ENCODE data around the gene VSTM2L. TPM values are rescaled to one million over a fixed set of nuclear protein-coding genes. Genes with fewer than 3 reads are reported as not detected.
A peak's percentile ranks its signal among the peaks of the same experiment; 100 is the strongest.

Gene VSTM2L
- total RNA-seq, 2 donors from 2014 or later = 139 to 158 TPM

DNA sequence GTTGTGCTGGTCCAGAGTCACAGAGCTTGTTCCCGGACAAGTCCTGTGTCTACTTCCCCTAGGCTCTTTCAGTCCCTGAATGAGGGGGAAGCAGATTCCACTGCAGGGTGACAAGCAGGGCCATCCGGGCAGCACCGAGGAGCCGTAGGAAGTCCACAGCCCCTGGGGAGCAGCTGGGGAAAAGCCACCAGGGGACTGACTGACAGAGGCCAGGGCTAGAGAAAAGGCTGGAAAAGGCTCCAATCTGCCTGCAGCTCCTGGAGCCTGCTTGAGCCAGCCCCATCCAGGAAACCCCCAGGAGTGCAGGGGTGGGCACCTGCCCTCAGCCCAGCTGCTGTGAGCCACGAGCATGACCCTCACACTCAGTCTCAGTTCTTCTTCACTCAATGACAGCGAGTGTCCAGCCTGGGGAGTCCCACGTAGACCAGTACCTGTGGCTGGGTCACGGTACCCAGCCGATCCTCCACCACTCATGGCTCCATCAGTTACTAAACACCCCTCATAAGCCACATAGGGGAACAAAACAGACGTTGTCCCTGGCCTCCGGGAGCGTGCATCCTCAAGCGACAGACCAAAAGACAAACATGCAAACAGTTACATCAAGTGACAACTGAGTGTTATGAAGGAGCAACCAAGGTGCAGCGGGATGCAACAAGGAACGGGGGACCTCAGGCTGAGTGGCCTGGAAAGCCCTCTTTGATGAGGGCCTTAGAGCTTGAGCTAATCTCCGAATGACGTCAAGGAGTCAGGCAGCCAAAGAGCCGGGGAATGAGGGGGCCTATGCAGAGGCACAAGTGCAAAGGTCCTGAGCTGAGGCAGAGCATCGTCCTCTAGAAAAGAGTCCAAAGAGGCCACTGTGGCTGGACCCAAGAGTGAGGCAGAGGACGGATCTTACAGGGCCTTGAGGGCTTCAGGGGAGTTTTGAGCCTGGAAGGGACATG is 24.8 kb upstream of the VSTM2L start:
- intact Hi-C loops (cut with DNase I) = no loop called here
- DNase-seq (no peak), ATAC-seq (no peak)

GRCh38 chr20:37878835-37879599 is 23.9 kb upstream of the VSTM2L start:
- no peak for DNase-seq
- ATAC-seq = no peak
- intact Hi-C loops (cut with DNase I) = no loop called here

DNA sequence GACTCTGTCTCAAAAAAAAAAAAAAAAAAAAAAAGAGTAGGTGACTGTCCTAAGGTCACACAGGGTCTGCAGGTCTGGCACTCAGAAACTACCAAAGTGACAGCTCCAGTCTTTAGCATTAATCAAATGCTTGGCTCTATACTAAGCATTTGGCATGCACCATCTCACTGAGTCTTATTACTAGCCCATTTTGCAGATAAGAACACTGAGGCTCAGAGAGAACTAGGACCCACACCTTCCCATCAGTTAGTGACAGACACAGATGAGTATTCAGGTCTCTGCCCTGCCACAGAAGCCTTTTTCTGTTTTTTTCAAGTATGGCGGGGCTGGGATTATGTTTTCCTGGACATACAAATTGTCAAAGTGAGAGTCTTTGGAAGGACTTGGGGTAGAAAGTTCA is 23.1 kb upstream of the VSTM2L start:
- ATAC-seq (no peak), DNase-seq (no peak)
- intact Hi-C loops (cut with DNase I) = no loop called here

DNA sequence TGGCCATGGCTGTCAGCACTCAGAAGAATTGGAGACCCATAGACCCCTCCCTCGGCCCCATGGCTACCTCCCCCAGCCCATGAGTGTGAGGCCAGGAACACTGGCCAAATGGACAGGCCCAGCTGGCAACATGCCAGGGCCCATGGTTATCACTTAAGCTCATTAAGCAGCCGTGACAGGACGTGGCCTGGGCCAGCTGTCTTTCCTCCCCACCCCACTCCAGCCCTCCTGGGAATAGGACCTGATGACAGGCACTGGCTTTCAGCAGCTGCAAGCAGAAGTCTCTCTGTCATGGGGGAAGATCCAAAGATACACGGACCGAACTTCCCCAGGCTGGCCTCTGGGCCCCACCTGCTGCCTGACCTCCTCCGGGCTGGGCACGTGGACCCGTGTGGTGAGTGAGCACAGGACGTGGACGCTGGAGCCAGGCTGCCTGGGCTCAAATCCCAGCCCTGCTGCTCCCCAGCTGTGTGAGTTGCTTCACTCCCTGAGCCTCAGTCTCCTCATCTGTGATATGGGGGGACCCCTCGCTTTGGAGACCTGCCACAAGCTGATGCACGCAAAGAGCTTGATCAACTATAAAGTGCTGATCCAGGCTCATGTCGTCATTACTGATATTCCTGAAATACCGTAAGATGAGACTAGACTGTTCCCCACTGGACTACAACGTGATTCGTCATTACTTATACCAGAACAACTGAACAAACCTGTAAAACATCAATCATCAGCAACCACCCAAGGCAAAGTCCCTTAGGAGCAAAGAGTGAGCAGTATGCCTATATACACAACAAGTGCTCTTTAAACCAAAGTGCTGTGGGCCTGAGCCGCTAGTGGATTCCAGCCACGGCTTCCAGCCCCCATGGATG is 22.0 kb upstream of the VSTM2L start:
- intact Hi-C loops (cut with DNase I) = no loop called here
- peak; percentile 92 to 94 for ATAC-seq
- peak; percentile 87 for DNase-seq

GRCh38 chr20:37881601-37882343 is 21.2 kb upstream of the VSTM2L start:
- no peak for ATAC-seq
- no peak for DNase-seq
- intact Hi-C loops (cut with DNase I) = no loop called here

GRCh38 chr20:37882961-37883712 is 19.8 kb upstream of the VSTM2L start:
- intact Hi-C loops (cut with DNase I) = no loop called here

DNA sequence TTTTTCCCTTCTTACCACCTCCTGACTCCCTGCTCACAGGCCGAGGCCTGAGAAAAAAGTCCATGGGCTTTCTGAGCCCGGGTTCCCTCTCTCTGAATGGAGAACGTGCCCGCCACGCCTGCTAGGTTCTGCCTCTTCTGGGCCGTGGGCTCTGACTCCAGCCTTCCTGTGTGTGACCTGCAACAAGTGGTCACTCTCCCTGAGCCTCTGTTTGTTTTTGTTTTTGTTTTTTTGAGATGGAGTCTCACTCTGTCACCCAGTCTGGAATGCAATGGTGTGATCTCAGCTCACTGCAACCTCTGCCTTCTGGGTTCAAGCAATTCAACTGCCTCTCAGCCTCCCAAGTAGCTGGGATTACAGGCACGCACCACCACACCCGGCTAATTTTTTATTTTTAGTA is 17.9 kb upstream of the VSTM2L start:
- ATAC-seq (no peak), DNase-seq (no peak)
- intact Hi-C loops (cut with DNase I) = no loop called here

More at GRCh38 chr20:37882961-37883712, 19.8 kb upstream of the VSTM2L start:
- DNase-seq = no peak
- no peak for ATAC-seq

DNA sequence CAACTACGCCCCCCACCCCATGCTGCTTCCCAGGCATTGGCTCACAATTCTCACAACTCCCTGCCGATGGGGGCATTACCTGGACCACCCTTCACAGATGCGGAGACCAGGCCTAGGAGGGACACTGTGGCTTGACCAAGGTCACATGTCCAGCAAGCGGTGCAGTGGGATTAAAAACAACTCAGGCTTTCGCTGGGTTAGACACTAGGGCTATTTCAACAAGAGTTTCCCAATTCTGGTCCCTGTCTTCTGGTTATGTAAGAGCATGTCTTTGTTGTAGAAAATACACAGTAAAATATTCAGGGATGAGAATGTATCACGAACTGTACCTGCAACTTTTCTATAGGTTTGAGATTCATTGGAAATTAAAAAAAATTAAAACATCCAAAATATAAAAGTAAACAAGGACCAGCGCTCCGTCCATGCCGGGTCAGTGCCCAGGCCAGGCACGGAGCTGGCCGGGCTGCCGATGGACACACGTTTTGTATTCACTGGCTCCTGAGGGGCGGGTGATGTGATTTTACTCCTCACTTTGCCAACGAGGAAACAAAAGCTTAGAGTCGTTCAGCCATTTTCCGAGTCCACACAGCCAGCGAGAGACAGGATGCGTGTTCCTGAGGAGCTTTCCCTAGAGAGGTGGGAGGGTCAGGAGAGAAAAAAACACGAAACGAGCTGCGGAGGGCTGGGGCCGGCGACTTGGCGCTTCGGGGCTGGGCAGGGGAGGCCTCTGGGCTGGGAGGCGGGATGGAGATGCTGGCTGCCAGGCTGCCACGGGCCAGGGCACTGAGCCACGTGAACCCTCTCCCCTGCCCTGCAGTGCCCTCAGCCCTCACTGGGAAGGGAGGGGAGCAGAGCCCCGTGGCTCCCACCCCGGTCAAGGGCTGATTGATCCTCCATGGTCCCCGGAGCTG is 17.1 kb upstream of the VSTM2L start:
- intact Hi-C loops (cut with DNase I) = no loop called here
- ATAC-seq = peak in 1 of 2 donors; percentile 28
- DNase-seq = no peak

DNA sequence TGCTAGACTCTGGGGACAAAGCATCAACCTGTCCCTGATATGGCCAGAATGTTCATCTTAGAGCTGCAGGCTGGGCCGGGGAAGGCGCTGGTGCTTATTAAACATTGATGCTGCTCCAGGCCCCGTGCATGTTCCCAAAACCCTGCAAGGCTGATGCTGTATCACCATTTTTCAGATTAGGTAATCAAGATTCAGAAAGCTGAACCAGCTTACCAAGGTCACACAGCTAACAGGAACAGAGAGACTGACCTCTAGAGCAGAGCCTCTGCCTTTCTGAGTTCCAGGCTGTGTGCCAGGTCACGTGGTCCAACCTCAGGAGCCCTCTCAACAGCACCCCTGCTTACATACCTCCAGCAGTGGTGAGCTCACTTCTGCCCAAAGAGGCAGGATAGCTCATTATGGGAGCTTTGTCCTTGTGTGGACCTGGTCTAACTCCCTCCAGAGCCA is 16.1 kb upstream of the VSTM2L start:
- DNase-seq = peak; percentile 44
- intact Hi-C loops (cut with DNase I) = no loop called here

DNA sequence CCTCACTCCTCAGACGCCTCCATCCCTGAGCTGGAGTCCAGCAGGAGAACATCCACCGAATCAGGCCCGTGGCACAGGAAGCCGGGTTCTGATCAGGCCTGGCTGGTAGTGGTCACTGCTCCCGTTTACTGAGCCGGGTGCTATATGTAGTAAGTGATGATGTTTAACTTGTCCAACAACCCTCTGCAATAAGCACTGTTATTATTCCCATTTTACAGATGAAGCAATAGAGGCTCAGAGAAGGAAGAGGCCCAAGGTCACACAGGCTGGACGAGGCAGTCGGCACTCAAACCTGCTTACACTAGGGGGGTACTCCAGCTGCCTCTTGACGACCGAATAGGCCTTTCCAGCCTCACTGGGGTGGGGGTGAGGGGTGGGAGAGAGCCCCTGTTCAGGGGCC is 14.3 kb upstream of the VSTM2L start:
- DNase-seq (no peak), ATAC-seq (no peak)
- intact Hi-C loops (cut with DNase I) = no loop called here

More for the DNA sequence above, 16.1 kb upstream of the VSTM2L start:
- peak; percentile 64 to 66 for ATAC-seq

DNA sequence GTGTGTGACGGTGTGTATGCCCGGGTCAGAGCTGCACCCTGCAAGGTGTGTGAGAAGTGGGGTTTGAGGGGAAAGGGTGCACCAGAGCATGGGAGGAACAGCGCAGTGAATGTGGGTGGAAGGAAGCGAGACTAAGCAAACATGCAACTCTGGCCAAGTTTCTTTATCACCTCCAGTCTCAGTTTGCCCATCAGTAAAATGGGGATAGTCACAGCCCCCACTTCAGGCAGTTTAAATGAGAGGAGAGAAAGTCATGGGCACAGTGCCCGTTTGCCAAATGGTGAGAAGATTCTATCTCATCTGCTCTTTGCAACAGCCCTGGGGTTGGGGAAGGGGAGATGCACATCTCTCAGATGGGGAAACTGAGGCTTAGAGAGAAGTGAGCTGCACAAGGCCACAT is 12.8 kb upstream of the VSTM2L start:
- intact Hi-C loops (cut with DNase I) = loop anchor here in 1 of 2 donors (10.0 kb wide), 1 partner anchor 325 kb away; no protein-coding TSS in a partner anchor
- ATAC-seq = no peak
- no peak for DNase-seq

DNA sequence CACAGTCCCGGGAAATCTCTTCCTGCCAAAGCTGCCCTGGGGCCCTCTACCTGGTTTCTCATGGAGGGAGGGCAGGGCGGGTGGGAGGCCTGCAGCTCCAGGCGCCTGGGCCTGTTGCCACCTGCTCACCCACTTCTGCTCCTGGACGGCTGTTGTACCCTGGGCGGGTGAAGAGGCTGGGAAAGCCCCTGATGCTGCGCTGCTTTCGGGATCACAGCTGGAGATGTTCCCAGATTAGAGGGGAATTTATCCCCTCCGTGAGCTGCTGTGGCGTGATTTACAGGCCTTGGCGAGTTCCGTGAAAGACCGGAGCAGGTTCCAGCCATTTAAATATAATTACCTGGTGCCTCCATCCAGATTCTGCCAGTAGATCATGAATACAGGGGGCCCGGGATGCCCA is 12.3 kb upstream of the VSTM2L start:
- intact Hi-C loops (cut with DNase I) = loop anchor here in 1 of 2 donors (10.0 kb wide), 1 partner anchor 326 kb away; no protein-coding TSS in a partner anchor
- ATAC-seq (no peak), DNase-seq (no peak)

- no peak for ATAC-seq
- no peak for DNase-seq
- intact Hi-C loops (cut with DNase I) = loop anchor here in 1 of 2 donors (10.0 kb wide), 1 partner anchor 327 kb away; no protein-coding TSS in a partner anchor
These were observed 10.9 kb upstream of the VSTM2L start for GRCh38 chr20:37892001-37892400.

- DNase-seq (no peak), ATAC-seq (no peak)
- intact Hi-C loops (cut with DNase I) = loop anchor here in 1 of 2 donors (10.0 kb wide), 1 partner anchor 329 kb away; no protein-coding TSS in a partner anchor
These were observed 9.2 kb upstream of the VSTM2L start for GRCh38 chr20:37893566-37894241.

DNA sequence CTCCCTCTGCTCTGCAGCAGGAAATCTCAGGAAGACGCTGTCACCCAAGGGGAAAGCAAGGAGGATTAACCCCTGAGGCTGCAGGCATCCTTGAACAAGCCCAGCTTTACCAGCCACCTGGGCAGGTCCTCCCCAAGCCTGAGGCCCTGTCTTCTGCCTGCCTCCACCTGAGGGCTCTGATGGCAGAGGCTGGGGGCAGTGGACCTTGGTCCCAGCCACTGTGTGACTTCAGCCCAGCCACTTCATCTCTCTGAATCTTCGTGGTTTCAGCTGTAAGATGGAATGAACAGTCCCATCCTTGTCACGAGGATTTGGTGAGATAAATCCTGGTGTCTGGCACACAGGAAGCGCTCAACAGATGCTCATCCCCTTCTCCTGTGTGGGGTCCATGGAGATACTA is 8.5 kb upstream of the VSTM2L start:
- intact Hi-C loops (cut with DNase I) = loop anchor here in 1 of 2 donors (10.0 kb wide), 1 partner anchor 330 kb away; no protein-coding TSS in a partner anchor
- ATAC-seq (no peak), DNase-seq (no peak)

DNA sequence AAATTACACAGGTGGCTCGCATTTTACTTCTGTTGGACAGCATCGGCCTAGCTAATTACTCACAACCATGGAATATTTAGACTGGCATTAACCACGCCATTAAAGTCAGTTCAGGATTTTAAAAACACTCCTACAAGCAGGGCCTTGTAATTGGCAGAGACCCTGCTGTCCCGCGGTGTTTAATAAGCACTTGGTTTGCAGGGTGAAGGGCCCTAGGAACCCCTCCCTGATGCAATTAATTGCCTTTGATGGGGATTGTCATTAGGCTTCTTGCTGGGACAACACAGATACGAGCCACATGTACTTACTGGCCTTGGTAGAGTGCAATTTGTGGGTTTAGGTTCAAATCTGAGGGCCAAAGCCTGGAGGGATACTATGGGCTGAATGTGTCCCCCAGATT is 7.8 kb upstream of the VSTM2L start:
- DNase-seq = no peak
- no peak for ATAC-seq
- intact Hi-C loops (cut with DNase I) = loop anchor here in 1 of 2 donors (5.0 to 10.0 kb wide), 2 partner anchors 138 to 330 kb away; no protein-coding TSS in a partner anchor

Measured in left cardiac atrium (tissue), 4 donors.